GM18870 (cell line): ENCODE data around the gene RDH5.
"Not testable (repeated sequence)": the region's sequence is repeated elsewhere in the genome, so short reads cannot be mapped to it uniquely, and the experiment has no call there.

Experiments used
- ATAC-seq: cut with Tn5 transposase; IDR thresholded peaks from one replicate; pipeline ENCODE4 v1.9.1; 2021; ENCODE audit warnings: moderate library complexity; ENCODE audit not compliant: unreplicated experiment

The RDH5 gene

DNA sequence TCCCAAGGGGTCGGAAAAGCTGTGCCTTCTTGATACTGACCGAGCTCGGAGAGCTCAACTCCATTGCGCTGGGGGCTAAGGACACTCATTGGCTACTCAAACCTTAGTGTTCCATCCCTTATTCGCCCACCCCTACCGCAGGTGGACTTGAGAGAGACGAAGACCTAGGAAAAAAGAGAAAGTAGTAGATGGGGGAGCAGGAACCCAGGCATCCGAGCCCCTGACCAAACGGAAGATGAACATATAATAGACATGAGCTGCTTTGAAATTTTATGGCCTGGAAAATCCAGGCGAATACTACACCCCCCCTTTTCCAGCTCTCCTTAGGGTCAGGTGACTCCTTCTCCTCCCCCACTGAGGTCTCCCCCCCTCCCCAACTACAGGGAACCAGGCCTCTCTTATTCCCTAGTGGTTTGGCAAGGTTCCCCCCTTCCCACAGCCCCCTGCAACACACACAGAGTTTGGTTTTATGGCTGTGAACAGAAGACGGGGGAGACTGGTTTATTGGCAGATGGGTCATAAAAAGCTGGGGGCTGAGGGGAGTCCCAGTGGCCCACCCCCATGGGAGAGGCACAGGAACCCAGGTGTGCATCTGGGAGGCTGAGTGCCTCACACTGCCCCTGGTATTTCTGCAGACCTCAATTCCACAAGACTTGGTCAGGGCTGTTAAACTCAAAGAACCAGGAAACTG, 24.3 kb downstream of the RDH5 start:
- no peak for ATAC-seq

GRCh38 chr12:55745361-55746173, 25.4 kb downstream of the RDH5 start:
- ATAC-seq = no peak

DNA sequence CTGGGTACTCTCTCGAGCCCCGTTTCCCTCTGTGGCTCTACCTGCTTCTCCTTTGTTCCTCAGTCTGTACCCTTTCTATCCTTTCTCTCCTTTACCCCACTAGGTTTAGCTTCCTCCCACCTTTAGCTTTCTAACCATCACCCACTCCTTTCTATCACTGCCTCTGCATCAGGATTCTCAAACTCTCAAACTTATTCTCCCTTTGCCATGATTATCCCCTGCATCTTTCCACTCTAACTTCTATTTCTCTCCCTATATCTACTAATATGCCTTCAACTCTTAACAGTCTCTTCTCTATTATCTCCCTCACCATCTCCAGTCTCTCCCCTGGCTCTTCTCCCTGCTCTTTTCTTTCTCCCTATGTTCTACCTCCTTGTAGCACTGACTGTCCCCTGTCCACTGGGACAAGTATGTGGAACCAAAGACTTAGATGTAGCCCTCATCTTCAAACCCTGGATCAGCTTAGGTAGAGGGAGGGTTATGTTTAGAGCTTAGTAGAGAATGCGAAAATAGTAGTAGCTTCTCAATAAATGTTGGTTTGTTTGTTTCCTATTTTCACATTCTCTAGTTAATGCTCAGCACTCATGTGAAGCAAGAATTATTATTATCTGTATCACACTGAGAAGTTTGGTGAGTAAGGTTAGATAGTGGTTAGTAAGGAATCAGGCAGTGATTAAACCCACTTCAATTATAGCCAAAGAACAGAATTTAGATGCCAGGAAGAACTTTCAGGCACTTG, 26.1 kb downstream of the RDH5 start:
- ATAC-seq = no peak

DNA sequence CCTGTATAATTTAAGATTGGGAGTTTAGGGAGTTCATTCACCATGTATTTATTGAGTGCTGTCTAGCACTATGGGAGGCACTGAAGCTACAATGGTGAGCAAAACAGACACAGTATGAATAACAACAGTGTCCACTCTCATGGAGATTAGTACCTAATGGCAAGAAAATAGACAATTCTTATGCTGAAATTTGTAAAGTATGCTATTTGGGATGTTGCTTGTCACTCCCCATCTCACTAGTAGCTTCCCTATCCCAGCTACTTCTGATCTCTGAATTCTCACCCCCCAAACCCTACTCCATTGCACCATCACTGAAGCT, 26.7 kb downstream of the RDH5 start:
- no peak for ATAC-seq

DNA sequence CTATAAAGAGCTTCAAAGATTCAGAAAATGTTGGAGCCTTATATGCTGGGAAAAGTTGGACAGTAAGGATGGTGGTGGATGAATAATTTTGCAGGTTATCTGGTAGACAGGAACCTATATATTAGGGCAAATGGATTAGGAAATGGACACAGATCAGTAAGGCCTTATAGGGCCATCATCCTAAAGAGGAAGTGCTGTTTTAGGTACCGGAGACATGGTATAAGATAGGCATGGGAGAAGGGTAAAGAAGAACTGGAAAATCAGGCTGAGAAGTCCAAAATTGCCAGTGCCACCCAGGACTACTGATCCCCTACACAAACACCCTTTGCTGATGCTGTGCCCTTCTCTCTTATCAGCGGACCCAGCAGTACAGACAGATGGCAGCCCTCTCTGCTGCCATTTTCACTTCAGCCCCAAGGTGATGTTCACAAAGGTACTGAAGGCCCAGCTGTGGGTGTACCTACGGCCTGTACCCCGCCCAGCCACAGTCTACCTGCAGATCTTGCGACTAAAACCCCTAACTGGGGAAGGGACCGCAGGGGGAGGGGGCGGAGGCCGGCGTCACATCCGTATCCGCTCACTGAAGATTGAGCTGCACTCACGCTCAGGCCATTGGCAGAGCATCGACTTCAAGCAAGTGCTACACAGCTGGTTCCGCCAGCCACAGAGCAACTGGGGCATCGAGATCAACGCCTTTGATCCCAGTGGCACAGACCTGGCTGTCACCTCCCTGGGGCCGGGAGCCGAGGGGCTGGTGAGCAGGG, 28.2 kb downstream of the RDH5 start:
- no peak for ATAC-seq

DNA sequence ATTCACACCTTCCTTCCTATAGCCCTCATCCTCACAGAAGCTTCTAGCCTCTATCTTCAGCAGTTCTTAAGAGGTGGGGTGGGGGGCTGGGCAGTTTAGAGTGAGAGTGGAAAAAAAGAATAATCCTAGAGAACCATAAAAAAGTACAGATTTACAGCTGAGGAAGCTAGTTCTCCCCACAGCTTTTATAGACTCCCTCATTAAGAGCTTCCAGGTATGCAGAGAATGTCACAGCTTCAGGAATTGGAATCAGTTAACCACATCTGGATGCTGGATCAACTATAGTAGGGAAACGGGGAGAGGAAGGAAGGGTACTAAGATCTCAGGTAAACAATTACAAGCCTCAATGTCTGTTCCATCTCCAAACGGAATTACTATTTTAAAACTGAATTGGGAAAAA, 35.1 kb downstream of the RDH5 start:
- no peak for ATAC-seq

DNA sequence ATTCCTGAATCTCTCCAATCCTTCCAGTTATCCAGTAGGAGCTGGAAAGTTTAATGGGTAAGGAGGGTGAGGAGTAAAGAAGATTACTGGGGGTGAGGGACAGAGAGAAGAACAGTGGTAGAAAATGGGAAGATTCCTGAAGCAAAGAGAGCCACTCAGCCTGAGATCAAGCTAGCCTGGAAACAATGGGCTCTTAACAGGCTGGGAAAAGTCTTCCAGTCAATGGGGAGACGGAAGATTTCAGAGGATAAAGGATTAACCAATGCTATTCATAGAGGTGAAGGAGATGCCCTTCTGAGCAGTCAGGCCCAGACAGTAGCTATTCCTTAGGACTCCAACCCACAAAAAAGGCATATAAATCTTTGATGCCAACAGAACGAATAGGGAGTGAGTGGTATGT, 37.5 kb downstream of the RDH5 start:
- no peak for ATAC-seq

DNA sequence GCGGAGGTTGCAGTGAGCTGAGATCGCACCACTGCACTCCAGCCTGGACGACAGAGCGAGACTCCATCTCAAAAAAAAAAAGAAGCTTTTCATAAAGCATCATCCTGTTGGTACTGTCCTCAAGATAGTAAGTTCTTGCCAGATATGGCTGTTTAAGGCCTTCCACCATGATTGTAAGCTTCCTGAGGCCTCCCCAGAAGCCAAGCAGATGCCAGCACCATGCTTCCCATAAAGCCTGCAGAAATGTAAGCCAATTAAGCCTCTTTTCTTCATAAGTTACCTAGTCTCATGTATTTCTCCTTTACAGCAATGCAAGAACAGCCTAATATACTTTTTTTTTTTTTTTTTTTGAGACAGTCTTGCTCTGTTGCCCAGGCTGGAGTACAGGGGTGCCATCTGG, 38.4 kb downstream of the RDH5 start:
- ATAC-seq = not testable (repeated sequence)

DNA sequence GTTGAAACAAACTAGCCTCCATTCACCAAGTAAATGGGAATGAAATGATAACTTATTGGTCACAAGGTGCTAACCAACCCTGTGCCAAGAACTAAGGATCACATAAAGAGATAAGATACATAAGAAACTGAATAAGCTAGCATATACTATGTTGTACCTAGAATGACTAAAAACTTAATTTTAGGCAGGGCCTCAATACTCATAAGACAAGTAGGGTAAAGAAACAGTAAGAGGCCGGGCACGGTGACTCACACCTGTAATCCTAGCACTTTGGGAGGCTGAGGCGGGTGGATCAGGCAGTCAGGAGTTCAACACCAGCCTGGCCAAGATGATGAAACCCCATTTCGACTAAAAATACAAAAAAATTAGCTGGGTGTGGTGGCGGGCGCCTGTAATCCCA, 40.5 kb downstream of the RDH5 start:
- ATAC-seq = no peak

GRCh38 chr12:55762646-55763045, 42.5 kb downstream of the RDH5 start:
- ATAC-seq = no peak

- no peak for ATAC-seq
Observed at GRCh38 chr12:55765736-55766290, 45.6 kb downstream of the RDH5 start.

GRCh38 chr12:55767156-55767555, 47.0 kb downstream of the RDH5 start:
- no peak for ATAC-seq

DNA sequence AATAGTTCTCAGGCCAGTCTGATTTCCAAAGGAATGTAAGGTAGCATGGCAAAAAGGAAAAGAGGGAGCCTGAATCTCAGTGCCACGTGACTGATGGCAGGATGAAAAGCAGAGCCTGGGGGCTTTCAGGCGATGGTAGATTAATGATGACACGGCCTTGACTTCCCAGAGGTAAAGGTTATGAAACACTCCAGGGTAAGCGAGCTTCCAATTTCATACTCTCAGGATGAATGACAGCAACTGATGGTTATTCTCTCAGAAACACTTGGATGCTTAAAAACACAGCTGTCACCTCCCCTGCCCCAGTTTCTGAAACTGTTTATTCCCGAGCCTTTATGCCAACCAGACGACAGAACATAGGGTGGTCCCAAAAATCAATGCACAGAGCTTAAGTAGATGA, 51.5 kb downstream of the RDH5 start:
- no peak for ATAC-seq
